OCI-LY7 (cell line): ENCODE results near the gene ACVRL1.

Source experiments
- EZH2phosphoT487 ChIP-seq: fragments of 200-600 bp; sonication (generic); IDR thresholded peaks from 2 replicates; pipeline ENCODE4 v1.6.1; 2018; ENCODE audit warnings: low read depth, borderline replicate concordance, mild to moderate bottlenecking, mixed run types, antibody characterized with exemption, low read length, moderate library complexity, mixed read lengths
- TF ChIP-seq, protein P1 (sequence below): fragments of 200-600 bp; sonication (generic); conservative IDR thresholded peaks from 2 replicates; pipeline ENCODE4 v1.5.1; 2014; ENCODE audit warnings: mild to moderate bottlenecking, antibody characterized with exemption, low read length, moderate library complexity, mixed read lengths

DNA sequence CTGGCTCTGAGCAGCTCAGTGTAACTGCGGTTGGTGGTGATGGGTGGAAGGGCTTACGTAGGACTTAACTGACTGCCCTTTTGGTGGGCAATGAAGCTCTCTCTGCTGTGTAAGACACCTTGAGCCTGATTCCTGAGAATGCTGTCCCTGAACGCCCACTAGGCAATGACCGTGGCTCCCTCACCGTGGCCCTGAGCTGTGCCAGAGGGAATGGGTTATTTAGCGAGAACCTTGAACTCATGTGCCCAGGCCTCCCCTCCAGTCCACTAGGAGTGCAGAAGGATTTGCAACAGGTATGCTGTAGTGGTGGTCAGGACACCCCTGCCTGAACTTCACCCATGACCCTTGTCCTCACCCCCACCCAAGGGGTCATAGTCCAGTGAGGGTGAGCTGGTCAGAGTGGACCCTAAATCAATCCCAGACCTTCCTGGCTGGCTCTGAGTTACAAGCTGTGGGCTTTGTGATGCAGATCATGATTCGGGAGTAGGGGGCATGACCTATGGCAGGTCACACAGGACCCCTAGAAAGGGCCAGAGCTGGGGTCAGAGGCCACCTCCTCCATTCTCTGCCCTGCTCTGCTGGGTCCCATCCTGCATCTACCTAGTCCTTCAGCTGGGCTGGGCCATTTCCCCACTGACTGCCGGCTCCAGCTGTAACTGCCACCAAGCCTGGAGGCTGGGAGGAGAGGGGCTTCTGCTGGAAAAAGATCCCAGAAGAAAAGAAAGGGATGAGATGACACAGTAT, 33.9 kb upstream of the ACVRL1 start:
- TF ChIP-seq, protein P1, sequence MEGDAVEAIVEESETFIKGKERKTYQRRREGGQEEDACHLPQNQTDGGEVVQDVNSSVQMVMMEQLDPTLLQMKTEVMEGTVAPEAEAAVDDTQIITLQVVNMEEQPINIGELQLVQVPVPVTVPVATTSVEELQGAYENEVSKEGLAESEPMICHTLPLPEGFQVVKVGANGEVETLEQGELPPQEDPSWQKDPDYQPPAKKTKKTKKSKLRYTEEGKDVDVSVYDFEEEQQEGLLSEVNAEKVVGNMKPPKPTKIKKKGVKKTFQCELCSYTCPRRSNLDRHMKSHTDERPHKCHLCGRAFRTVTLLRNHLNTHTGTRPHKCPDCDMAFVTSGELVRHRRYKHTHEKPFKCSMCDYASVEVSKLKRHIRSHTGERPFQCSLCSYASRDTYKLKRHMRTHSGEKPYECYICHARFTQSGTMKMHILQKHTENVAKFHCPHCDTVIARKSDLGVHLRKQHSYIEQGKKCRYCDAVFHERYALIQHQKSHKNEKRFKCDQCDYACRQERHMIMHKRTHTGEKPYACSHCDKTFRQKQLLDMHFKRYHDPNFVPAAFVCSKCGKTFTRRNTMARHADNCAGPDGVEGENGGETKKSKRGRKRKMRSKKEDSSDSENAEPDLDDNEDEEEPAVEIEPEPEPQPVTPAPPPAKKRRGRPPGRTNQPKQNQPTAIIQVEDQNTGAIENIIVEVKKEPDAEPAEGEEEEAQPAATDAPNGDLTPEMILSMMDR: no peak
- TF ChIP-seq EZH2phosphoT487: no peak
